Measurements from ENCODE around the gene RALGAPA2. TPM values are rescaled to one million over a fixed set of nuclear protein-coding genes. Genes with fewer than 3 reads are reported as not detected.

RALGAPA2 gene
- polyA plus RNA-seq, 1 of the 3 experiments (the other 2 are of a cell fraction) = 1.0 TPM

DNA sequence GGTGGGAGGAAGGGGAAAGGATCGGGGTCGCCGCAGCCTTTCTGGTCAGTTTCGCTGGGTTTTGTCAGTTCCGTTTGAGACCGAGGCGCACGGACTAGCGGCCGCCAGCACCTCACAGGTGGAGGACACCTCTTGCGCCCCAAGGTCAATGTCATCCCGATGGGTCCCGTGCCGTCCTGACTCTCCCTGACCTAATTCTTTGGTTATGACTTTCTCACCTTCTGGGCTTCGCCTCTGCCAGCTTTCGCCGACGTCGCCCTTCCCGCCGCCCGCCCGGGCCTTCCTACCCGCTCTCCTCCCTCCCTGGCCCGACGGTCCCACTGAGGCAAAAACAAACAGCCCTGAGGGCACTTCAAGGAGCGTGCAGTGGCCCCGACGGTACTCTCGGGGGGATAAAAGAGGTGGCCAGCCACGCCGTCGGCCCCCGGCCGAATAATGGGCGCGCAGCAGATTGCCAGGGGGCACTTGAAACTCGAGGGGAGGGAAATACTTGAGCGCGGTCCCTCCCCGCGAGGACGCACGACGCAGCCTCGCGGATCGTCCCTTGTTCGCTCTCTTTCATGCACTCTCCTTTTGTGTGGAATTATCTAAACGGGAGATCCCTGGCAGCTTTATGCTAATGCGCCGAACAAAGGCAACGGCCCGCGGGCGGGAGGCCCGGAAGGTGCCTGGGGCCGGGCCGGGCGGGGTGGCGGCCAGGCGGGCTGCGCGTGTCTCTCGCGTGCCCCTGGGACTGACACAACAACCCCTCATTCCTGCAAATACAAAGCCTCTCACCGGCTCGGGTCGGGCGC, 348.4 kb downstream of the RALGAPA2 start:
- ChIA-PET CTCF (interaction anchor here (0.6 kb wide), 1 partner anchor 230 kb away, joined by 3 read pairs; no protein-coding TSS in a partner anchor), POLR2A (no interaction called here)
- Histone ChIP-seq H3K4me1 (ENCODE audit: control insufficient read depth in 1 of 2, insufficient read depth in 2 of 2, low read depth in 1 of 2, low read length in 1 of 2) (no peaks in the 10 kb centered on the region; a peak in 1 of 4 replicates), H3K9ac (no peak overlapping the region), H3K4me3 (ENCODE audit: low read depth in 2 of 2, low read length in 1 of 2) (no peak overlapping the region), H3K4me2 (no peak overlapping the region), H3K9me3 (no peaks in the 10 kb centered on the region), H3K79me2 (ENCODE audit: insufficient read depth) (no peaks in the 10 kb centered on the region), H4K20me1 (ENCODE audit: insufficient read depth) (no peaks in the 10 kb centered on the region), H3F3A (replicated peaks; ENCODE audit: insufficient read depth) (peaks cover 4% of the 10 kb centered on the region), H3K36me3 (replicated peaks in 1 of 2; ENCODE audit: control insufficient read depth in 1 of 2, insufficient read depth in 2 of 2, low read length in 1 of 2) (no peaks in the 10 kb centered on the region), H3K9me2 (no peaks in the 10 kb centered on the region), H3K27ac (ENCODE audit: low read depth in 2 of 2, low read length in 1 of 2) (no peak overlapping the region), H2AFZ (ENCODE audit: low read depth) (no peak overlapping the region), H3K27me3 (ENCODE audit: insufficient read depth) (peaks cover 65% of the 10 kb centered on the region)
- DNase-seq = no peak
- TF ChIP-seq, protein P1, sequence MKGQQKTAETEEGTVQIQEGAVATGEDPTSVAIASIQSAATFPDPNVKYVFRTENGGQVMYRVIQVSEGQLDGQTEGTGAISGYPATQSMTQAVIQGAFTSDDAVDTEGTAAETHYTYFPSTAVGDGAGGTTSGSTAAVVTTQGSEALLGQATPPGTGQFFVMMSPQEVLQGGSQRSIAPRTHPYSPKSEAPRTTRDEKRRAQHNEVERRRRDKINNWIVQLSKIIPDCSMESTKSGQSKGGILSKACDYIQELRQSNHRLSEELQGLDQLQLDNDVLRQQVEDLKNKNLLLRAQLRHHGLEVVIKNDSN (IDR thresholded peaks at IDR 0.05; ENCODE audit: borderline replicate concordance, low read depth) = no peak
- no peak for TF ChIP-seq FOXM1 (IDR thresholded peaks at IDR 0.05; ENCODE audit: low read depth)
- TF ChIP-seq, protein P2, sequence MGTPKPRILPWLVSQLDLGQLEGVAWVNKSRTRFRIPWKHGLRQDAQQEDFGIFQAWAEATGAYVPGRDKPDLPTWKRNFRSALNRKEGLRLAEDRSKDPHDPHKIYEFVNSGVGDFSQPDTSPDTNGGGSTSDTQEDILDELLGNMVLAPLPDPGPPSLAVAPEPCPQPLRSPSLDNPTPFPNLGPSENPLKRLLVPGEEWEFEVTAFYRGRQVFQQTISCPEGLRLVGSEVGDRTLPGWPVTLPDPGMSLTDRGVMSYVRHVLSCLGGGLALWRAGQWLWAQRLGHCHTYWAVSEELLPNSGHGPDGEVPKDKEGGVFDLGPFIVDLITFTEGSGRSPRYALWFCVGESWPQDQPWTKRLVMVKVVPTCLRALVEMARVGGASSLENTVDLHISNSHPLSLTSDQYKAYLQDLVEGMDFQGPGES (IDR thresholded peaks at IDR 0.05; ENCODE audit: low read depth, low read length) = no peak
- TF ChIP-seq, protein P3, sequence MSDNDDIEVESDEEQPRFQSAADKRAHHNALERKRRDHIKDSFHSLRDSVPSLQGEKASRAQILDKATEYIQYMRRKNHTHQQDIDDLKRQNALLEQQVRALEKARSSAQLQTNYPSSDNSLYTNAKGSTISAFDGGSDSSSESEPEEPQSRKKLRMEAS (IDR thresholded peaks at IDR 0.05; ENCODE audit: low read depth) = no peak
- TF ChIP-seq, protein P4, sequence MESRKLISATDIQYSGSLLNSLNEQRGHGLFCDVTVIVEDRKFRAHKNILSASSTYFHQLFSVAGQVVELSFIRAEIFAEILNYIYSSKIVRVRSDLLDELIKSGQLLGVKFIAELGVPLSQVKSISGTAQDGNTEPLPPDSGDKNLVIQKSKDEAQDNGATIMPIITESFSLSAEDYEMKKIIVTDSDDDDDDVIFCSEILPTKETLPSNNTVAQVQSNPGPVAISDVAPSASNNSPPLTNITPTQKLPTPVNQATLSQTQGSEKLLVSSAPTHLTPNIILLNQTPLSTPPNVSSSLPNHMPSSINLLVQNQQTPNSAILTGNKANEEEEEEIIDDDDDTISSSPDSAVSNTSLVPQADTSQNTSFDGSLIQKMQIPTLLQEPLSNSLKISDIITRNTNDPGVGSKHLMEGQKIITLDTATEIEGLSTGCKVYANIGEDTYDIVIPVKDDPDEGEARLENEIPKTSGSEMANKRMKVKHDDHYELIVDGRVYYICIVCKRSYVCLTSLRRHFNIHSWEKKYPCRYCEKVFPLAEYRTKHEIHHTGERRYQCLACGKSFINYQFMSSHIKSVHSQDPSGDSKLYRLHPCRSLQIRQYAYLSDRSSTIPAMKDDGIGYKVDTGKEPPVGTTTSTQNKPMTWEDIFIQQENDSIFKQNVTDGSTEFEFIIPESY (IDR thresholded peaks at IDR 0.05; ENCODE audit: borderline replicate concordance, low read depth) = no peak
- no peak for TF ChIP-seq GATA2 (CRISPR knock-in tag; IDR thresholded peaks at IDR 0.05)
- TF ChIP-seq MEF2A (IDR thresholded peaks at IDR 0.05; ENCODE audit: borderline replicate concordance, low read depth) = no peak
- TF ChIP-seq JUND (IDR thresholded peaks at IDR 0.05) = no peak
- TF ChIP-seq MXI1 (IDR thresholded peaks at IDR 0.05; ENCODE audit: low read depth, low read length) = no peak
- TF ChIP-seq, protein P5, sequence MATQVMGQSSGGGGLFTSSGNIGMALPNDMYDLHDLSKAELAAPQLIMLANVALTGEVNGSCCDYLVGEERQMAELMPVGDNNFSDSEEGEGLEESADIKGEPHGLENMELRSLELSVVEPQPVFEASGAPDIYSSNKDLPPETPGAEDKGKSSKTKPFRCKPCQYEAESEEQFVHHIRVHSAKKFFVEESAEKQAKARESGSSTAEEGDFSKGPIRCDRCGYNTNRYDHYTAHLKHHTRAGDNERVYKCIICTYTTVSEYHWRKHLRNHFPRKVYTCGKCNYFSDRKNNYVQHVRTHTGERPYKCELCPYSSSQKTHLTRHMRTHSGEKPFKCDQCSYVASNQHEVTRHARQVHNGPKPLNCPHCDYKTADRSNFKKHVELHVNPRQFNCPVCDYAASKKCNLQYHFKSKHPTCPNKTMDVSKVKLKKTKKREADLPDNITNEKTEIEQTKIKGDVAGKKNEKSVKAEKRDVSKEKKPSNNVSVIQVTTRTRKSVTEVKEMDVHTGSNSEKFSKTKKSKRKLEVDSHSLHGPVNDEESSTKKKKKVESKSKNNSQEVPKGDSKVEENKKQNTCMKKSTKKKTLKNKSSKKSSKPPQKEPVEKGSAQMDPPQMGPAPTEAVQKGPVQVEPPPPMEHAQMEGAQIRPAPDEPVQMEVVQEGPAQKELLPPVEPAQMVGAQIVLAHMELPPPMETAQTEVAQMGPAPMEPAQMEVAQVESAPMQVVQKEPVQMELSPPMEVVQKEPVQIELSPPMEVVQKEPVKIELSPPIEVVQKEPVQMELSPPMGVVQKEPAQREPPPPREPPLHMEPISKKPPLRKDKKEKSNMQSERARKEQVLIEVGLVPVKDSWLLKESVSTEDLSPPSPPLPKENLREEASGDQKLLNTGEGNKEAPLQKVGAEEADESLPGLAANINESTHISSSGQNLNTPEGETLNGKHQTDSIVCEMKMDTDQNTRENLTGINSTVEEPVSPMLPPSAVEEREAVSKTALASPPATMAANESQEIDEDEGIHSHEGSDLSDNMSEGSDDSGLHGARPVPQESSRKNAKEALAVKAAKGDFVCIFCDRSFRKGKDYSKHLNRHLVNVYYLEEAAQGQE (IDR thresholded peaks at IDR 0.05; ENCODE audit: low read depth, low read length) = no peak
- TF ChIP-seq TEAD4 (IDR thresholded peaks at IDR 0.05; ENCODE audit: borderline replicate concordance, insufficient read depth) = no peak
- no peak for TF ChIP-seq FOSL2 (IDR thresholded peaks at IDR 0.05; ENCODE audit: borderline replicate concordance, low read depth)
- TF ChIP-seq FOXJ3 (CRISPR knock-in tag; IDR thresholded peaks at IDR 0.05) = no peak
- no peak for TF ChIP-seq RAD21 (IDR thresholded peaks at IDR 0.05; ENCODE audit: low read length)
- no peak for TF ChIP-seq NFIC (IDR thresholded peaks at IDR 0.05; ENCODE audit: borderline replicate concordance)
- no peak for TF ChIP-seq RFX5 (IDR thresholded peaks at IDR 0.05; ENCODE audit: low read length)
- no peak; the same call in 1 of the 2 replicates for TF ChIP-seq EZH2phosphoT487 (IDR thresholded peaks at IDR 0.05; ENCODE audit: borderline replicate concordance, low read depth)
- TF ChIP-seq, protein P6, sequence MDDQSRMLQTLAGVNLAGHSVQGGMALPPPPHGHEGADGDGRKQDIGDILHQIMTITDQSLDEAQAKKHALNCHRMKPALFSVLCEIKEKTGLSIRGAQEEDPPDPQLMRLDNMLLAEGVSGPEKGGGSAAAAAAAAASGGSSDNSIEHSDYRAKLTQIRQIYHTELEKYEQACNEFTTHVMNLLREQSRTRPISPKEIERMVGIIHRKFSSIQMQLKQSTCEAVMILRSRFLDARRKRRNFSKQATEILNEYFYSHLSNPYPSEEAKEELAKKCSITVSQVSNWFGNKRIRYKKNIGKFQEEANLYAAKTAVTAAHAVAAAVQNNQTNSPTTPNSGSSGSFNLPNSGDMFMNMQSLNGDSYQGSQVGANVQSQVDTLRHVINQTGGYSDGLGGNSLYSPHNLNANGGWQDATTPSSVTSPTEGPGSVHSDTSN (IDR thresholded peaks at IDR 0.05) = no peak
- WGBS (ENCODE audit: low lambda C conversion rate) = 12% methylated on average over 46 of the region's 70 CpGs
